ENCODE results near the gene DISC1.
A peak's percentile ranks its signal among the peaks of the same experiment; 100 is the strongest.
"Not testable (repeated sequence)": the region's sequence is repeated elsewhere in the genome, so short reads cannot be mapped to it uniquely, and the experiment has no call there.

The DISC1 gene

GRCh38 chr1:231774719-231775335 is 148.2 kb downstream of the DISC1 start:
- no peak for DNase-seq (ENCODE audit: low spot score)

GRCh38 chr1:231776010-231776756 is 149.6 kb downstream of the DISC1 start:
- DNase-seq (ENCODE audit: low spot score), result no peak

- no peak for DNase-seq (ENCODE audit: low spot score)
Measured at GRCh38 chr1:231776757-231777062, 150.1 kb downstream of the DISC1 start.

- no peak for DNase-seq (ENCODE audit: low spot score)
Measured at GRCh38 chr1:231778009-231778719, 151.6 kb downstream of the DISC1 start.

- no peak for DNase-seq (ENCODE audit: low spot score)
Measured at GRCh38 chr1:231779081-231779480, 152.5 kb downstream of the DISC1 start.

- DNase-seq (ENCODE audit: low spot score), result no peak
Measured at GRCh38 chr1:231781892-231782291, 155.3 kb downstream of the DISC1 start.

GRCh38 chr1:231785073-231785472 is 158.5 kb downstream of the DISC1 start:
- DNase-seq (ENCODE audit: low spot score), result not testable (repeated sequence)

- no peak for DNase-seq (ENCODE audit: low spot score)
Measured at GRCh38 chr1:231786126-231786525, 159.5 kb downstream of the DISC1 start.

GRCh38 chr1:231792634-231793033 is 166.0 kb downstream of the DISC1 start:
- no peak for DNase-seq (ENCODE audit: low spot score)

GRCh38 chr1:231793893-231794292 is 167.3 kb downstream of the DISC1 start:
- no peak for DNase-seq (ENCODE audit: low spot score)

- DNase-seq (ENCODE audit: low spot score), result no peak
Measured at GRCh38 chr1:231796141-231796540, 169.6 kb downstream of the DISC1 start.

GRCh38 chr1:231799363-231799986 is 172.9 kb downstream of the DISC1 start:
- DNase-seq (ENCODE audit: low spot score), result no peak

- no peak for DNase-seq (ENCODE audit: low spot score)
Measured at GRCh38 chr1:231800108-231800507, 173.5 kb downstream of the DISC1 start.

GRCh38 chr1:231801042-231801585 is 174.5 kb downstream of the DISC1 start:
- no peak for DNase-seq (ENCODE audit: low spot score)

- DNase-seq (ENCODE audit: low spot score), result no peak
Measured at GRCh38 chr1:231803353-231803752, 176.8 kb downstream of the DISC1 start.

GRCh38 chr1:231806623-231807495 is 180.3 kb downstream of the DISC1 start:
- peak; percentile 25 for DNase-seq (ENCODE audit: low spot score)

GRCh38 chr1:231807541-231807940 is 181.0 kb downstream of the DISC1 start:
- no peak for DNase-seq (ENCODE audit: low spot score)

- DNase-seq (ENCODE audit: low spot score), result no peak
Measured at GRCh38 chr1:231808116-231808515, 181.5 kb downstream of the DISC1 start.

- no peak for DNase-seq (ENCODE audit: low spot score)
Measured at GRCh38 chr1:231808990-231809389, 182.4 kb downstream of the DISC1 start.

- DNase-seq (ENCODE audit: low spot score), result no peak
Measured at GRCh38 chr1:231810415-231810814, 183.8 kb downstream of the DISC1 start.

- no peak for DNase-seq (ENCODE audit: low spot score)
Measured at GRCh38 chr1:231814021-231814420, 187.4 kb downstream of the DISC1 start.

GRCh38 chr1:231814521-231814920 is 187.9 kb downstream of the DISC1 start:
- DNase-seq (ENCODE audit: low spot score), result no peak
